ENCODE data around the gene NUPR2. TPM values are rescaled to one million over a fixed set of nuclear protein-coding genes. Genes with fewer than 3 reads are reported as not detected.
"Not testable (repeated sequence)": the region's sequence is repeated elsewhere in the genome, so short reads cannot be mapped to it uniquely, and the experiment has no call there.

Gene NUPR2
- total and polyA plus RNA-seq, 11 donors: not detected

DNA sequence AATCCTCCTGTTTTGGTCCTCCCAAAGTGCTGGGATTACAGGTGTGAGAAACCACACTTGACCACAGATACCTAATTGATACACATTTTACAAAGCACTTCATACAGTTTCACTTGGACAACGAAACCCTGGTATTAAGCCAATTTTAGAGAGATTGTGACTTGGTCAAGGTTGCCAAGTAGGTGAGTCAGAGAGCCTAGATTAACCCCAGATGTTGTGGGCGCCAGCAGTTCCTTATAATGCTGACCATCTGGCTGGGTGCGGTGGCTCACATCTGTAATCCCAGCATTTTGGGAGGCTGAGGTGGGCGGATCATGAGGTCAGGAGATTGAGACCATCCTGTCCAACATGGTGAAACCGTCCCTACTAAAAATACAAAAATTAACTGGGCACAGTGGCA, 18.5 kb downstream of the NUPR2 start:
- intact Hi-C loops (cut with DNase I): no loop called here
- Histone ChIP-seq H3K27ac (no peak overlapping the region), H3K9me3 (no peaks in the 10 kb centered on the region), H3K4me1 (peaks cover 0 to 17% (median 8%) of the 10 kb centered on the region in 12 donors), H3K36me3 (peaks cover 3 to 55% (median 37%) of the 10 kb centered on the region in 9 donors), H3K27me3 (no peaks in the 10 kb centered on the region), H3K4me3 (no peak overlapping the region)
- peak in 3 of 4 donors; percentile 29 to 78 (median 47) for ATAC-seq
- peak in 3 of 5 donors; percentile 66 to 71 (median 68) for DNase-seq
- 48 to 64% (median 55%) methylated on average over 5 of the region's 5 CpGs for WGBS, 4 donors
- no peak for TF ChIP-seq POLR2A (IDR thresholded peaks at IDR 0.05)
- TF ChIP-seq, protein P1, sequence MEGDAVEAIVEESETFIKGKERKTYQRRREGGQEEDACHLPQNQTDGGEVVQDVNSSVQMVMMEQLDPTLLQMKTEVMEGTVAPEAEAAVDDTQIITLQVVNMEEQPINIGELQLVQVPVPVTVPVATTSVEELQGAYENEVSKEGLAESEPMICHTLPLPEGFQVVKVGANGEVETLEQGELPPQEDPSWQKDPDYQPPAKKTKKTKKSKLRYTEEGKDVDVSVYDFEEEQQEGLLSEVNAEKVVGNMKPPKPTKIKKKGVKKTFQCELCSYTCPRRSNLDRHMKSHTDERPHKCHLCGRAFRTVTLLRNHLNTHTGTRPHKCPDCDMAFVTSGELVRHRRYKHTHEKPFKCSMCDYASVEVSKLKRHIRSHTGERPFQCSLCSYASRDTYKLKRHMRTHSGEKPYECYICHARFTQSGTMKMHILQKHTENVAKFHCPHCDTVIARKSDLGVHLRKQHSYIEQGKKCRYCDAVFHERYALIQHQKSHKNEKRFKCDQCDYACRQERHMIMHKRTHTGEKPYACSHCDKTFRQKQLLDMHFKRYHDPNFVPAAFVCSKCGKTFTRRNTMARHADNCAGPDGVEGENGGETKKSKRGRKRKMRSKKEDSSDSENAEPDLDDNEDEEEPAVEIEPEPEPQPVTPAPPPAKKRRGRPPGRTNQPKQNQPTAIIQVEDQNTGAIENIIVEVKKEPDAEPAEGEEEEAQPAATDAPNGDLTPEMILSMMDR (IDR thresholded peaks at IDR 0.05): no peak

DNA sequence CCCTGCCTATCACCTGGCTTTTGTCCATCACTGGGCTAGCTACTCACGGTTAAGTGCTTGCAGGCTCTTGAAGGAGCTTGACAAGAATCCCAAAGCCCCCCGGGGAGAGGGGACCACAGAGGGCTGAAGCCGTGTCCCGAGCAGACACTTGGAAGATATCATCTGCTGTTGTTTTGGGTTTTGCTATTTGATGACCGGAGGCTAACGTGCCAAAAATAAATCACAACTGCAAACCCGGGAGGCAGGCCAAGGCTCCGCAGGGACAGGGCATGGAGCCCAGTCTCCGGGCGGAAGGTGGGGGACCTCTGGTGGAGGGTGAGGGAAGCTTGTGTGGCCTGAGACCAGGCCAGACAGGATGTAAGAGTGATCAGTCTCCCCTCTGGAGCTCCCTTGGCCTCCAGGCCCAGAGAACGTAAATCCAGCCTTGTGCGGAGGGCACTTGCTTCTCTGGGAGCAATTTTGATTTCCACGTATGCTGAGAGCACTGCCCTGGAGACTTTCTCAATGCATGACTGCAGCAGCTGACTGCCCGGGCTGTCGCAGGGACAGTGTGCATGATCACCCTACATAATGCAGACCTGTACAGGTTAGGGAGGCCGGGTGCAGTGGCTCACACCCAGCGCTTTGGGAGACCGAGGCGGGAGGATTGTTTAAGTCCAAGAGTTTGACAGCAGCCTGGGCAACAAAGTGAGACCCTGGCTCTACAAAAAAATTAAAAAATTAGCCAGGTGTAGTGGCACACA, 23.3 kb downstream of the NUPR2 start, which contains the start of gene PHKG1:
TSS of gene PHKG1 (minus strand) at position 164 of the 743 bp plus-strand sequence. CDS start 4,011 bp downstream, outside the sequence.
- DNase-seq: peak; percentile 86 to 90 (median 89)
- Histone ChIP-seq H3K27me3 (no peaks in the 10 kb centered on the region), H3K36me3 (peaks cover 0 to 19% (median 9%) of the 10 kb centered on the region in 9 donors), H3K4me3 (peak within 1 kb of the TSS in 11 of 12 donors; percentile 25 to 56 (median 43)), H3K4me1 (peaks cover 0 to 38% (median 18%) of the 10 kb centered on the region in 12 donors), H3K9me3 (no peaks in the 10 kb centered on the region), H3K27ac (peak within 1 kb of the TSS; percentile 57 to 94 (median 85))
- ATAC-seq: peak; percentile 81 to 93 (median 90)
- TF ChIP-seq POLR2A (IDR thresholded peaks at IDR 0.05): no peak
- TF ChIP-seq, protein P1 (IDR thresholded peaks at IDR 0.05): peak; percentile 47 to 83 (median 72)
- WGBS, 4 donors: 24 to 35% (median 26%) methylated on average over 17 to 19 of the region's 19 CpGs
- intact Hi-C loops (cut with DNase I): loop anchor here in 2 of 10 donors (1.0 to 5.0 kb wide), 4 partner anchors 14 to 452 kb away; partner anchors contain the start of gene CHCHD2 (in 1 of the 2)

DNA sequence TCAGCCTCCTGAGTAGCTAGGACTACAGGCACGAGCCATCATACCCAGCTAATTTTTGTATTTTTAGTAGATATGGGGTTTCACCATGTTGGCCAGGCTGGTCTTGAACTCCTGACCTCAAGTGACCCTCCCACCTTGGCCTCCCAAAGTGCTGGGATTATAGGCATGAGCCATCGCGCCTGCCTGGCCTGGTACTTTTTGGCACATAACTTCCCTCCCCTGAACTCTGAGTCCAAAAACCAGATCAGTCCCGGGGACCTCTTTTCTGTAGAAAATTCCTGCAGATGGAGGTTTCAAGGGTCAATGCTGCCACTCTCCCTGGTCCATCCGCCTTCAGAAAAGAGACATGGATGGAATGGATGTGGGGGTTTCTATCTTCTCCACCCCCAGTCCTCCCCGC, 23.8 kb downstream of the NUPR2 start:
- not testable (repeated sequence) for H3K27me3 ChIP-seq, DNase-seq, H3K9me3 ChIP-seq
- Histone ChIP-seq H3K4me1 (peaks cover 0 to 32% (median 18%) of the 10 kb centered on the region in 12 donors), H3K27ac (peak overlapping the region; percentile 57 to 94 (median 85)), H3K4me3 (peak overlapping the region in 11 of 12 donors; percentile 25 to 56 (median 43)), H3K36me3 (peaks cover 0 to 21% (median 15%) of the 10 kb centered on the region in 9 donors)
- ATAC-seq: peak in 3 of 4 donors; percentile 5 to 14 (median 13)
- intact Hi-C loops (cut with DNase I): loop anchor here in 2 of 10 donors (2.0 to 5.0 kb wide), 3 partner anchors 14 to 125 kb away; partner anchors contain the start of gene CHCHD2 (in 1 of the 2)
- WGBS, 4 donors: 20 to 32% (median 24%) methylated on average over 6 of the region's 6 CpGs

DNA sequence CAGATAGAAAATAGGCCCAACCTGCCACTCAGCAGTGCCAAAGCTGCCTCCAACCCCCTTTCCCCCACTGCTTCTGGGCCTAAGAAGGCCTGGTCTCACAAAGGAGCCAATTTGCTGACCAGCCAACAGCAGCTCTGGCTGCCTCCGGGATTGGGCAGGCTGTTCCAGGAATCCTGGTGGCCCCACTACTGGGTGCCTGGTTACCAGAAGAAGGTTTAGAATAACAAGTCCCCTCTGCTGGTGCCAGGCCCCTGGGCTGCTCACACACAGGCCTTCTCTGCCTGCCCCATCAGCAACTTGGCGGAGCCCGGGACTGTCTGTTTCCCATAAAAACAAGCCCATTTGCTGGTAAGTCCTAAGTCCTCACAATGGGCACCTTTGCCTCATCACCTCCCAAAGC, 24.6 kb downstream of the NUPR2 start:
- intact Hi-C loops (cut with DNase I): loop anchor here in 1 of 10 donors (5.0 kb wide), 1 partner anchor 124 kb away; no protein-coding TSS in a partner anchor
- no peaks in the 10 kb centered on the region for H3K9me3 ChIP-seq
- TF ChIP-seq, protein P1 (IDR thresholded peaks at IDR 0.05): no peak
- TF ChIP-seq POLR2A (IDR thresholded peaks at IDR 0.05): no peak
- H3K27me3 ChIP-seq: no peaks in the 10 kb centered on the region
- DNase-seq: peak; percentile 72 to 90 (median 77)
- H3K27ac ChIP-seq: peak overlapping the region; percentile 57 to 94 (median 85)
- peaks cover 0 to 32% (median 18%) of the 10 kb centered on the region in 12 donors for H3K4me1 ChIP-seq
- WGBS, 4 donors: 48 to 68% (median 55%) methylated on average over 3 of the region's 3 CpGs
- peak; percentile 91 to 96 (median 92) for ATAC-seq
- peaks cover 0 to 28% (median 22%) of the 10 kb centered on the region in 9 donors for H3K36me3 ChIP-seq
- H3K4me3 ChIP-seq: peak overlapping the region in 7 of 12 donors; percentile 29 to 56 (median 39)

All from heart left ventricle (tissue), 16 donors.